Measurements from ENCODE around the gene RAD51B.

GRCh38 chr14:68173227-68173972, 353.8 kb downstream of the RAD51B start:
- no peak for TF ChIP-seq CTCF (IDR thresholded peaks at IDR 0.05; ENCODE audit: low read length)
- TF ChIP-seq EZH2 (optimal IDR thresholded peaks at IDR 0.05; ENCODE audit: low read depth, low read length), result no peak
